Thymus (tissue), 14 donors: ENCODE measurements around the gene TMEM120A. TPM values are rescaled to one million over a fixed set of nuclear protein-coding genes. Genes with fewer than 3 reads are reported as not detected.
A peak's percentile ranks its signal among the peaks of the same experiment; 100 is the strongest.
"Not testable (repeated sequence)": the region's sequence is repeated elsewhere in the genome, so short reads cannot be mapped to it uniquely, and the experiment has no call there.

Experiments used
- DNase-seq, 9 donors: peaks; one replicate each; pipeline ENCODE4 v3.0.0-alpha.2; 2013; ENCODE audit warnings: low spot score in 9 of 9, low read depth in 6 of 9, missing footprints in 1 of 9
- H3K27ac ChIP-seq, 2 donors: one replicate each; pipeline ENCODE4 v1.5.1; 2013; ENCODE audit warnings: control low read depth in 1 of 2, low read depth in 1 of 2, low read length in 1 of 2, mild to moderate bottlenecking in 1 of 2, moderate library complexity in 1 of 2
- H3K27me3 ChIP-seq, 2 donors: one replicate each; pipeline ENCODE4 v1.5.1; 2013; ENCODE audit warnings: low read length in 1 of 2; ENCODE audit not compliant: control insufficient read depth in 2 of 2, insufficient read depth in 1 of 2
- H3K36me3 ChIP-seq, 2 donors: one replicate each; pipeline ENCODE4 v1.5.1; 2013; ENCODE audit warnings: low read length in 1 of 2, mild to moderate bottlenecking in 1 of 2, moderate library complexity in 1 of 2; ENCODE audit not compliant: control insufficient read depth in 2 of 2, insufficient read depth in 2 of 2
- H3K4me1 ChIP-seq, 2 donors: one replicate each; pipeline ENCODE4 v1.5.1; 2013; ENCODE audit warnings: low read length in 2 of 2; ENCODE audit not compliant: control insufficient read depth in 2 of 2, insufficient read depth in 2 of 2
- H3K4me3 ChIP-seq, 2 donors: one replicate each; pipeline ENCODE4 v1.5.1; 2013; ENCODE audit warnings: low read length in 2 of 2, control low read depth in 1 of 2, mild to moderate bottlenecking in 1 of 2
- H3K9me3 ChIP-seq, 2 donors: one replicate each; pipeline ENCODE4 v1.5.1; 2013; ENCODE audit warnings: low read length in 1 of 2, mild to moderate bottlenecking in 1 of 2; ENCODE audit not compliant: control insufficient read depth in 2 of 2, insufficient read depth in 1 of 2
- WGBS: extraction: QIAGEN DNeasy Blood & Tissue Kit; methylation state at CpG from one replicate; pipeline ENCODE4 v1.1.7; 2013; 5-methylcytosine and 5-hydroxymethylcytosine counted together
- long read RNA-seq, 10 donors: transcript quantifications; one replicate each; lab custom pipeline, GENCODE V29; 2026
- polyA plus RNA-seq: library from polyadenylated mRNA; stranded (reverse); fragments of 200-250 nt; gene quantifications from one replicate; pipeline ENCODE4 v1.2.3, GENCODE V29; 2013
- total RNA-seq: library from RNA; stranded (reverse); fragments of 120-200 nt; gene quantifications from one replicate; pipeline ENCODE4 v1.2.4, GENCODE V29; 2013
- donor health status: healthy.

TMEM120A gene
- total RNA-seq (6.8 TPM), polyA plus RNA-seq (48.8 TPM)
- long read RNA-seq, donor 1, result 0 reads
- long read RNA-seq, donor 2, result 0 reads
- long read RNA-seq, donor 3, transcript TMEM120A-203 (12 exons, 1,161 nt), result minor isoform, 5 of 18 reads
- long read RNA-seq, donor 3, transcript TMEM120A-214 (12 exons, 1,456 nt), result major isoform, 11 of 18 reads
- long read RNA-seq, donor 3, partial matches to known transcripts, result 0 of 18 reads
- long read RNA-seq, donor 3, other reads (novel, unspliced or antisense), result 0 of 18 reads
- long read RNA-seq, donor 4, partial matches to known transcripts, result 0 of 2 reads
- long read RNA-seq, donor 4, other reads (novel, unspliced or antisense), result 0 of 2 reads
- long read RNA-seq, donor 5, transcript TMEM120A-214 (12 exons, 1,456 nt), result major isoform, 20 of 27 reads
- long read RNA-seq, donor 5, partial matches to known transcripts, result 6 of 27 reads
- long read RNA-seq, donor 5, other reads (novel, unspliced or antisense), result 0 of 27 reads
- long read RNA-seq, donor 6, partial matches to known transcripts, result 0 of 5 reads
- long read RNA-seq, donor 6, other reads (novel, unspliced or antisense), result 0 of 5 reads
- long read RNA-seq, donor 7, transcript TMEM120A-214 (12 exons, 1,456 nt), result major isoform, 6 of 12 reads
- long read RNA-seq, donor 7, partial matches to known transcripts, result 6 of 12 reads
- long read RNA-seq, donor 7, other reads (novel, unspliced or antisense), result 0 of 12 reads
- long read RNA-seq, donor 8, partial matches to known transcripts, result 0 of 3 reads
- long read RNA-seq, donor 8, other reads (novel, unspliced or antisense), result 0 of 3 reads
- long read RNA-seq, donor 9, partial matches to known transcripts, result 5 of 8 reads
- long read RNA-seq, donor 9, other reads (novel, unspliced or antisense), result 0 of 8 reads
- long read RNA-seq, donor 10, partial matches to known transcripts, result 7 of 11 reads
- long read RNA-seq, donor 10, other reads (novel, unspliced or antisense), result 0 of 11 reads

DNA sequence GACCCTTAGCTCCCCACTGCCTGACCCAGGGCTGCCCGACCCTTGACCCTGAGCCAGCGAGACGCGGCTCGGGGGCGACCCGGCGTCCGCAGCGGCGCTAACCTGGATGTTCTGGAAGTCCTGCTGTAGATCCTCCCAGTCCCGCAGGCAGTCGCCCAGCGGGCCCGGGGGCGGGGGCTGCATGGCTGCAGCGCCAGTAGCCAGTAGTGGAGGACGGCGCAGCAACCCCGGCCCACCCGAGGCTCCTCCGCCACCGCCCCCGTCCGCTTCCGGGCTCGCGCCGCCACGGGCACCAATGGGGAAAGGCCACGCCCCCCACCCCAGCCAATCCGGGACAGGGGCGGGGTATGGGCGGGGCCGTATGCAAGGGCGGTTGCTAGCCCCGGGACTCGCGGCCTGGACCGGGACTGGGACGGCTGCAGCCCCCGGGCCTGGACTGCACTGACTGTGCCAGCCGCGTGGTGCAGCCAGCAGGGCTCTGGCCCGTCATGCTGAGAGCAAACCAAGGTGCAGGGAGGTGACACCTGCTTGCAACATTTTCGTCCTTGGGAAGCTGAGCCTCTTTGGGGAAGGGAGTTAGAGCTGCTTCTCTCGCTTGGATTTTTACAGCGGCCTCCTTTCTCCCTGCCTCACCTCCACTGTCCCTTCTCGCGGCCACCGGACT is at the start of gene TMEM120A:
Gene TMEM120A, minus strand, starts transcription at position 208 of the 664 bp plus-strand sequence. Its CDS starts 25 bp downstream, at position 183.
- H3K4me1 ChIP-seq, result peaks cover 8 to 16% of the 10 kb centered on the region in 2 donors
- H3K27ac ChIP-seq, result peak within 1 kb of the TSS; percentile 2 to 56
- H3K9me3 ChIP-seq, result peaks cover 0 to 5% of the 10 kb centered on the region in 2 donors
- H3K4me3 ChIP-seq, result peak within 1 kb of the TSS; percentile 78 to 92
- H3K36me3 ChIP-seq, result peaks cover 6 to 7% of the 10 kb centered on the region in 2 donors
- DNase-seq, result peak; percentile 65 to 95 (median 87)
- peaks cover 0 to 2% of the 10 kb centered on the region in 2 donors for H3K27me3 ChIP-seq
- WGBS, result 5% methylated on average over 51 of the region's 51 CpGs

DNA sequence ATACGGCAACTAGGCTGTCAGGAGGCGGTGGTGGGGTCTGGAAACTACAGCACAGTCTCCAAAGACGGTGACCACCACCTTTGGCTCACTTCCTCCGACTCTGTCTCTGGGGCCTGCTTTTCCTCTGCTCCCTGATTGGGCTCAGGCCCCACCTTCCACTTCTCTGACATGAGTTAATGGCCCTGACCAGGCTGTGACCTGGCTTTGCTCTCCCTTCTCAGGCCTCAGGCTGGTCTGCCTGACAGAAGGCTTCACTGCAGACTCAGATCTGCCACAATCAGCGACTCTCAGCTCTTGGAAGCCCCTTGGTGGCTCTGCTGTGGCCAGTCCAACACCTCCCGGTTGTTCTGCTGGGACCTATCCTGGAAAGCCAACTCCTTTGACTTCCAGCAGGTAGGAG is 45.7 kb upstream of the TMEM120A start:
- Histone ChIP-seq H3K9me3 (no peaks in the 10 kb centered on the region), H3K36me3 (peaks cover 0 to 9% of the 10 kb centered on the region in 2 donors), H3K27me3 (no peaks in the 10 kb centered on the region), H3K4me3 (no peak overlapping the region), H3K27ac (no peak overlapping the region), H3K4me1 (peaks cover 0 to 9% of the 10 kb centered on the region in 2 donors)
- no peak for DNase-seq
- 95% methylated on average over 6 of the region's 6 CpGs for WGBS

DNA sequence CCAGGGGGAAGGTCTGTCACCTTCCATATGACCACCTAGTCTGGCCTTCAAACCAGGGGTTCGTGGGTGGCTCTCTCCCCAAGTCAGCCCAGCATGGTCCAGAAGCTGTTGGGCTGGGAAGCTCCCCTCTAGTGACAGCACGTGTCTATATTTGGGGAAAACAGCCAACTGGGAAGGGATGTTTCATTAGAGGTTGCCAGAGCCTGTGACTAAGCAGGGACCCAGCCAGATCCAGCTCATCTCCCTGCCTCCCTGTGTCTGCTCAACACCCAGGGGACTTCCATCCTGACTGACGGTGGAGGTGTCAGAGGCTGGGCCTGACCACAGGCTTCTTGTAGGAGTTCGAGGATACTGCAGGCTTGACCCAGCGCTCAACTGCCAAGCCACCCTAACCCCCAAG is 42.9 kb upstream of the TMEM120A start:
- no peak for DNase-seq
- WGBS, result 94% methylated on average over 5 of the region's 5 CpGs
- Histone ChIP-seq H3K9me3 (no peaks in the 10 kb centered on the region), H3K4me1 (no peaks in the 10 kb centered on the region), H3K36me3 (peaks cover 0 to 9% of the 10 kb centered on the region in 2 donors), H3K4me3 (no peak overlapping the region), H3K27ac (no peak overlapping the region), H3K27me3 (no peaks in the 10 kb centered on the region)

DNA sequence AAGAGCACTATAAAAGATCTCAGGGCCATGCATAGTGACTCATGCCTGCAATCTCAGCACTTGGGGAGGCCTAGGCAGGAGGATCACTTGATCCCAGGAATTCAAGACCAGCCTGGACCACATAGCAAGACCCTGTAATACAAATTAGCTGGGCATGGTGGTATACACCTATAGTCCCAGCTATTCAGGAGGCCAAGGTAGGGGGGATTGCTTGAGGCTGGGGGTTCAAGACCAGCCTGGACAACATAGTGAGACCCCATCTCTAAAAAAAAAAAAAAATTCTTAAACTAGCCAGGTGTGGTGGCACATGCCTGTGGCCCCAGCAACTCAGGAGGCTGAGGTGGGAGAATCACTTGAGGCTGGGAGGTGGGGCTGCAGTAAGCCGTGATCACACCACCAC is 37.6 kb upstream of the TMEM120A start:
- no peak overlapping the region for H3K27ac ChIP-seq
- H3K27me3 ChIP-seq, result no peaks in the 10 kb centered on the region
- H3K4me1 ChIP-seq, result no peaks in the 10 kb centered on the region
- no peak overlapping the region for H3K4me3 ChIP-seq
- no peak for DNase-seq
- H3K9me3 ChIP-seq, result no peaks in the 10 kb centered on the region
- peaks cover 4 to 7% of the 10 kb centered on the region in 2 donors for H3K36me3 ChIP-seq
- 100% methylated on average over 1 of the region's 1 CpG for WGBS

DNA sequence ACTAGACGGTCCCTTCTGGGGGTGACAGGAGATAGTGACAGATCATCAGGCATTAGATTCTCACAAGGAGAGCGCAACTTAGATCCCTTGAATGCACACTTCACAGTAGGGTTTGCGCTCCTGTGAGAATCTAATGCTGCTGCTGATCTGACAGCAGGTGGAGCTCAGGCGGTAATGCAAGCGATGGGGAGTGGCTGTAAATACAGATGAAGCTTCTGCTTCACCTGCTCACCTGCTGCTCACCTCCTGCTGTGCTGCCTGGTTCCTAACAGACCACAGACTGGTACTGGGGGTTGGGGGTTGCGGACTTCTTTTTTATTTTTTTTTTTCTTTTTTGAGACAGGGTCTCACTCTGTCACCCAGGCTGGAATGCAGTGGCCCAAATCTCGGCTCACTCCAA is 35.3 kb upstream of the TMEM120A start:
- not testable (repeated sequence) for H3K27me3 ChIP-seq, H3K9me3 ChIP-seq, H3K27ac ChIP-seq, H3K4me3 ChIP-seq, DNase-seq, H3K4me1 ChIP-seq
- 98% methylated on average over 7 of the region's 7 CpGs for WGBS
- H3K36me3 ChIP-seq, result peaks cover 6 to 12% of the 10 kb centered on the region in 2 donors

DNA sequence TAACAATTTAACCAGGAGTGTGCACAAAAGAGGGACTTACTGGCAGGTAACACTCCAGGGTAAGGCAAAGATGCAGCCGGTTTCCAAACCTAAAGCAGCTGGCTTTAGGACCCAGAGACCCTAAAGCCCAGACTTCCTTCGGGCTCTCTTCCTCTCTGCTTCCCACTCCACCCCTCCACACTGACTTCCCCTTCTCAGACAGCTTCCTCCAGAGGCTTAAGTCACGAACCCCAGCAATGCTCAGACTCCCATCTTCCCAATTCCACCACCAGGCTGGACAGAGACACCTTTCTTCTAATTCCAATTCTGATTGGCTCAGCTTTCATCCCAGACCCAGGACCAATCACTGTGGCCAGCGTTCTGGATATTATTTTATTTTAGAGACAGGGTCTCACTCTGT is 28.6 kb upstream of the TMEM120A start:
- peaks cover 15 to 18% of the 10 kb centered on the region in 2 donors for H3K36me3 ChIP-seq
- H3K4me3 ChIP-seq, result no peak overlapping the region
- no peaks in the 10 kb centered on the region for H3K9me3 ChIP-seq
- H3K27ac ChIP-seq, result no peak overlapping the region
- DNase-seq, result no peak
- no peaks in the 10 kb centered on the region for H3K27me3 ChIP-seq
- WGBS, result 51% methylated on average over 4 of the region's 4 CpGs
- peaks cover 4 to 11% of the 10 kb centered on the region in 2 donors for H3K4me1 ChIP-seq

DNA sequence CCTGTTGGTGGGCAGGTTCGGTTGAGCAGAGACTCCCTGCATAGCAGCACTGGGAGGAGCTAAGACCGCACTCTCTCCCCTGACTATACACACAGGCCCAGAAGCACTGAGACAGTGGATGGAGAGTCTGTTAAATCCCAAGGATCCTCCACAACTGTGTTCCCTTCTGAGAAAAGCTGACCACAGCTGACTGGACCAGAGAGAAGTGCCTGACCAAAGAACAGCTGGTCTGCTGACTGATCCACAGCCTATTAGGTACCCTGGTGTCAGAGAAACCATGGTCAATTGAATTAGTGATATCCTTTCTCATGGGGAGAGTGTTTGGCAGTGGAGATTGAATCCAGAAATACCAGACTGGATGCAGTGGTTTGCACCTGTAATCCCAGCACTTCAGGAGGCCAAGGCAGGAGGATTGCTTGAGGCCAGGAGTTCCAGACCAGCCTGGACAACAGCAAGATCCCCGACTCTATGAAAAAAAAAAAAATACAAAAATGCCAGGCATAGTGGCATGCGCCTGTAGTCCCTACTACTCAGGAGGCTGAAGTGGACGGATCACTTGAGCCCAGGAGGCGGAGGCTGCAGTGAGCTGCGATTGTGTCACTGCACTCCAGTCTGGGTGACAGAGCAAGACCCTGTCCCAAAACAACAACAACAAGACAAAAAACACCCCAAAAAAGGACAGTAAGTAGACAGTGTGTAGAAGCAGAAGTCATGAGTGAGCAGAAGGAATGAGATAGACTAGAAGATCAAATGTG is 27.8 kb upstream of the TMEM120A start:
- DNase-seq, result no peak
- no peak overlapping the region for H3K4me3 ChIP-seq
- no peaks in the 10 kb centered on the region for H3K9me3 ChIP-seq
- whole genome bisulfite sequencing, result 97% methylated on average over 7 of the region's 7 CpGs
- H3K36me3 ChIP-seq, result peaks cover 15 to 17% of the 10 kb centered on the region in 2 donors
- H3K27ac ChIP-seq, result no peak overlapping the region
- H3K4me1 ChIP-seq, result peaks cover 4 to 11% of the 10 kb centered on the region in 2 donors
- no peaks in the 10 kb centered on the region for H3K27me3 ChIP-seq

DNA sequence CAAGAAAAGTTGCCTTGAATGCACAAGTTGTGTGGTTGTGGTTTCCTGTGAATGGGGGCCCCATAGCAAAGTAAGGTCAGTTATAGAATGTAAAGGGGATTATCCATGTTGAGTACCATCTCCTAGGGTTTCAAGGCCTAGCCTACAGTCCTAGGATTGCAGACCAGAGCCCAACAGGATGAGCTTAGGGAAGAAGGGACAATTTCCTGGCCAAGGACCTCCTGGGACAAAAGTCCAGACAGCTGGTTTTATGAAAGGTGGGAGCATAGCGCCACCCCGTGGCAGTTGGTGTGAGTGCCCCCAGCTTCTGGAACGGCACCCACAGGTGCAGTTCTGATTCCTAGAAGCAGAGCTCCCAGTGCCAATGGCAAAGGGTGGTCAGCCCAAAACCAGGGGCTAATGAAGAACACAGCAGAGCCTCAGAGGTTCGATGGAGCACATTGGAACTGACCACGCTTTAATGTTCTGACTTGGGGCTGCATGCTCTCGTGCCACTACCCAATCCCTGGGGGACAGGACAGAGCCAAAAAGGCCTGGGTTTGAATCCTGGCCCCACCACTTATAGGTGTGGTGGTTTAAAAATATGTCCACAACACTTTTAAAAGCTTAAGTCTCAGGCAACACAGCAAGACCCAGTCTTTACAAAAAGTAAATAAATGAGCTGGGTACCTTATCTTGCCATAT is 25.8 kb upstream of the TMEM120A start:
- WGBS, result 53% methylated on average over 6 of the region's 6 CpGs

More for the DNA sequence above, 25.8 kb upstream of the TMEM120A start:
- no peaks in the 10 kb centered on the region for H3K27me3 ChIP-seq
- H3K9me3 ChIP-seq, result no peaks in the 10 kb centered on the region
- peaks cover 4 to 11% of the 10 kb centered on the region in 2 donors for H3K4me1 ChIP-seq
- DNase-seq, result peak; percentile 53 to 85 (median 70)
- H3K27ac ChIP-seq, result no peak overlapping the region
- peaks cover 12 to 15% of the 10 kb centered on the region in 2 donors for H3K36me3 ChIP-seq
- no peak overlapping the region for H3K4me3 ChIP-seq
